ENCODE measurements around the gene SDR9C7. TPM values are rescaled to one million over a fixed set of nuclear protein-coding genes. Genes with fewer than 3 reads are reported as not detected.
"Not testable (repeated sequence)": the region's sequence is repeated elsewhere in the genome, so short reads cannot be mapped to it uniquely, and the experiment has no call there.

Gene SDR9C7
- total RNA-seq, 1 donor from 2014 or later = not detected

GRCh38 chr12:56953314-56953713, 19.1 kb upstream of the SDR9C7 start:
- no peak for DNase-seq (ENCODE audit: low read depth in 2 of 2)

GRCh38 chr12:56951582-56952339, 17.6 kb upstream of the SDR9C7 start:
- no peak for DNase-seq (ENCODE audit: low read depth in 2 of 2)

- no peak for DNase-seq (ENCODE audit: low read depth in 2 of 2)
Observed at GRCh38 chr12:56948881-56949280, 14.7 kb upstream of the SDR9C7 start.

GRCh38 chr12:56948457-56948777, 14.2 kb upstream of the SDR9C7 start:
- no peak for DNase-seq (ENCODE audit: low read depth in 2 of 2)

- peak; percentile 35 to 53 for DNase-seq (ENCODE audit: low read depth in 2 of 2)
Observed at GRCh38 chr12:56947633-56948456, 13.6 kb upstream of the SDR9C7 start.

GRCh38 chr12:56943878-56944277, 9.7 kb upstream of the SDR9C7 start:
- no peak for DNase-seq (ENCODE audit: low read depth in 2 of 2)

GRCh38 chr12:56943374-56943773, 9.2 kb upstream of the SDR9C7 start:
- not testable (repeated sequence) for DNase-seq (ENCODE audit: low read depth in 2 of 2)

- peak; percentile 50 to 53 for DNase-seq (ENCODE audit: low read depth in 2 of 2)
Observed at GRCh38 chr12:56941299-56942017, 7.2 kb upstream of the SDR9C7 start.

- DNase-seq (ENCODE audit: low read depth in 2 of 2) = not testable (repeated sequence)
Observed at GRCh38 chr12:56940942-56941298, 6.7 kb upstream of the SDR9C7 start.

GRCh38 chr12:56935752-56936151, 1.5 kb upstream of the SDR9C7 start:
- no peak for DNase-seq (ENCODE audit: low read depth in 2 of 2)

GRCh38 chr12:56935157-56935556, 949 bp upstream of the SDR9C7 start:
- no peak for DNase-seq (ENCODE audit: low read depth in 2 of 2)

GRCh38 chr12:56932867-56933266, 1.3 kb downstream of the SDR9C7 start:
- no peak for DNase-seq (ENCODE audit: low read depth in 2 of 2)

- DNase-seq (ENCODE audit: low read depth in 2 of 2) = no peak
Observed at GRCh38 chr12:56932146-56932545, 2.1 kb downstream of the SDR9C7 start.

- DNase-seq (ENCODE audit: low read depth in 2 of 2) = peak; percentile 38 to 66
Observed at GRCh38 chr12:56931474-56931978, 2.7 kb downstream of the SDR9C7 start.

GRCh38 chr12:56930241-56930640, 4.0 kb downstream of the SDR9C7 start:
- DNase-seq (ENCODE audit: low read depth in 2 of 2) = no peak

- DNase-seq (ENCODE audit: low read depth in 2 of 2) = no peak
Observed at GRCh38 chr12:56929780-56930179, 4.4 kb downstream of the SDR9C7 start.

GRCh38 chr12:56928262-56928661, 5.9 kb downstream of the SDR9C7 start:
- DNase-seq (ENCODE audit: low read depth in 2 of 2) = no peak

GRCh38 chr12:56927281-56927680, 6.9 kb downstream of the SDR9C7 start:
- no peak for DNase-seq (ENCODE audit: low read depth in 2 of 2)

GRCh38 chr12:56922031-56922430, 12.2 kb downstream of the SDR9C7 start:
- no peak for DNase-seq (ENCODE audit: low read depth in 2 of 2)

- no peak for DNase-seq (ENCODE audit: low read depth in 2 of 2)
Observed at GRCh38 chr12:56921346-56921745, 12.9 kb downstream of the SDR9C7 start.

- not testable (repeated sequence) for DNase-seq (ENCODE audit: low read depth in 2 of 2)
Observed at GRCh38 chr12:56918139-56918538, 16.1 kb downstream of the SDR9C7 start.

- no peak for DNase-seq (ENCODE audit: low read depth in 2 of 2)
Observed at GRCh38 chr12:56916996-56917333, 17.2 kb downstream of the SDR9C7 start.

Data from lung microvascular endothelial cell (primary cell).